Right hindlimb (tissue), 1 donor: Measurements from ENCODE around the gene CCNJ.
A peak's percentile ranks its signal among the peaks of the same experiment; 100 is the strongest.

ENCODE experiments used
- DNase-seq: peaks from one replicate; pipeline ENCODE4 v3.0.0-alpha.2; 2018

The CCNJ gene

GRCh38 chr10:96061232-96061631, 17.8 kb downstream of the CCNJ start:
- DNase-seq: no peak

- no peak for DNase-seq
Observed at GRCh38 chr10:96072674-96073073, 29.3 kb downstream of the CCNJ start.

- no peak for DNase-seq
Observed at GRCh38 chr10:96073722-96074121, 30.3 kb downstream of the CCNJ start.

GRCh38 chr10:96074776-96075175, 31.4 kb downstream of the CCNJ start:
- DNase-seq: no peak

GRCh38 chr10:96075977-96076376, 32.6 kb downstream of the CCNJ start:
- DNase-seq: no peak

GRCh38 chr10:96077156-96077555, 33.8 kb downstream of the CCNJ start:
- no peak for DNase-seq

GRCh38 chr10:96082153-96082552, 38.8 kb downstream of the CCNJ start:
- DNase-seq: no peak

- no peak for DNase-seq
Observed at GRCh38 chr10:96082748-96083147, 39.4 kb downstream of the CCNJ start.

GRCh38 chr10:96089116-96089515, 45.7 kb downstream of the CCNJ start:
- DNase-seq: no peak

GRCh38 chr10:96089670-96090462, 46.5 kb downstream of the CCNJ start:
- DNase-seq: peak; percentile 96

- no peak for DNase-seq
Observed at GRCh38 chr10:96090463-96090800, 47.0 kb downstream of the CCNJ start.

GRCh38 chr10:96092999-96093767, 49.8 kb downstream of the CCNJ start:
- no peak for DNase-seq

- DNase-seq: no peak
Observed at GRCh38 chr10:96093948-96094347, 50.6 kb downstream of the CCNJ start.

GRCh38 chr10:96096958-96097357, 53.6 kb downstream of the CCNJ start:
- DNase-seq: no peak

- no peak for DNase-seq
Observed at GRCh38 chr10:96097865-96098264, 54.5 kb downstream of the CCNJ start.

- no peak for DNase-seq
Observed at GRCh38 chr10:96107623-96108038, 64.2 kb downstream of the CCNJ start.
